IPS DF 19.7 (cell line): Measurements from ENCODE around the gene NRAP.

ENCODE experiments used
- DNase-seq: peaks from one replicate; pipeline ENCODE4 v3.0.0-alpha.2; 2013; ENCODE audit warnings: low read depth, low spot score

Gene NRAP, protein sequence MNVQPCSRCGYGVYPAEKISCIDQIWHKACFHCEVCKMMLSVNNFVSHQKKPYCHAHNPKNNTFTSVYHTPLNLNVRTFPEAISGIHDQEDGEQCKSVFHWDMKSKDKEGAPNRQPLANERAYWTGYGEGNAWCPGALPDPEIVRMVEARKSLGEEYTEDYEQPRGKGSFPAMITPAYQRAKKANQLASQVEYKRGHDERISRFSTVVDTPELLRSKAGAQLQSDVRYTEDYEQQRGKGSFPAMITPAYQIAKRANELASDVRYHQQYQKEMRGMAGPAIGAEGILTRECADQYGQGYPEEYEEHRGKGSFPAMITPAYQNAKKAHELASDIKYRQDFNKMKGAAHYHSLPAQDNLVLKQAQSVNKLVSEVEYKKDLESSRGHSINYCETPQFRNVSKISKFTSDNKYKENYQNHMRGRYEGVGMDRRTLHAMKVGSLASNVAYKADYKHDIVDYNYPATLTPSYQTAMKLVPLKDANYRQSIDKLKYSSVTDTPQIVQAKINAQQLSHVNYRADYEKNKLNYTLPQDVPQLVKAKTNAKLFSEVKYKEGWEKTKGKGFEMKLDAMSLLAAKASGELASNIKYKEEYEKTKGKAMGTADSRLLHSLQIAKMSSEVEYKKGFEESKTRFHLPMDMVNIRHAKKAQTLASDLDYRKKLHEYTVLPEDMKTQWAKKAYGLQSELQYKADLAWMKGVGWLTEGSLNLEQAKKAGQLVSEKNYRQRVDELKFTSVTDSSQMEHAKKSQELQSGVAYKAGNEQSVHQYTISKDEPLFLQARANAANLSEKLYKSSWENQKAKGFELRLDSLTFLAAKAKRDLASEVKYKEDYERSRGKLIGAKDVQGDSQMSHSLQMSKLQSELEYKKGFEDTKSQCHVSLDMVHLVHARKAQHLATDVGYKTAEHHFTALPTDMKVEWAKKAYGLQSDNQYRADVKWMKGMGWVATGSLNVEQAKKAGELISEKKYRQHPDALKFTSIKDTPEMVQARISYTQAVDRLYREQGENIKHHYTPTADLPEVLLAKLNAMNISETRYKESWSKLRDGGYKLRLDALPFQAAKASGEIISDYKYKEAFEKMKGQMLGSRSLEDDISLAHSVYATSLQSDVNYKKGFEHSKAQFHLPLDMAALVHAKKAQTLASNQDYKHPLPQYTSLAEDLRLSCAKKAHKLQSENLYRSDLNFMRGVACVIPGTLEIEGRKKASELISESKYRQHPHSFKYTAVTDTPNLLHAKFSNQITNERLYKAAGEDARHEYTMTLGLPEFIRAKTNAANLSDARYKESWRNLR (N-terminal part only)

DNA sequence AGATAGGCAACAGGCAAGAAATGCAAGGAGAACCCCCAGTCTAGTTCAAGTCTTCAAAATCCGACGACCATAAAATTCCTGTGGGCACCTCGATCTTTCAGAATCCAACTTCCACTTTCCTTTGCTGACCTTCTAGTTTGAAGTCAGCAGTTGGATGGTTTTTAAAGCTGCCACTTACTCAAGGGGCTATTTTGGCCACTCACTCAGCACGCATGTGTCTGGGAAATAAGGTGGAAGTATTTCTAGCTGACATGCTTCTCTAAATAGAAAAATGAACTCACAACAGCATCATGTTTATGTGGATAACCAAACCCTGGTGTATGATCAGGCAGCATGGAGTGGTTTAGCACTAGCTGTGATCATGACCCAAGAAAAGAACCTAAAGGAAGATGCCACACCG, at the start of gene NRAP:
Gene NRAP, minus strand, starts transcription at position 134 of the 400 bp plus-strand sequence. CDS start 159 bp downstream, outside the sequence.
- no peak for DNase-seq

DNA sequence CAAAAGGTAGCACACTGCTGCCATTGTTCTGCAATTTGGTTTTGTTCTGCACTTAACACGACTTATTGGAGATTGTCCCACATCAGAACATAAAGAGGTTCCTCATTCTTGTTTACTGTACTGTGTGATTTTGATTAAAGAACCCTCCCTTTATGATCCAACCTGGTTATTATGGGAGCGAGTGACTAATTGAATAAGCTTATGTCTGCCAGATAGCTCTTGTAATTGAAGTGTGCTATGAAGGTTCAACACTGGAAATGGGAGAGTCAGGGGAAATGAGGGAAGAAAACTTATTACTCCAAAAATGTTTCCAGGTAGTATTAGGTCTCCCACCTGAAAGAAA, 49.8 kb upstream of the NRAP start:
- DNase-seq = no peak

DNA sequence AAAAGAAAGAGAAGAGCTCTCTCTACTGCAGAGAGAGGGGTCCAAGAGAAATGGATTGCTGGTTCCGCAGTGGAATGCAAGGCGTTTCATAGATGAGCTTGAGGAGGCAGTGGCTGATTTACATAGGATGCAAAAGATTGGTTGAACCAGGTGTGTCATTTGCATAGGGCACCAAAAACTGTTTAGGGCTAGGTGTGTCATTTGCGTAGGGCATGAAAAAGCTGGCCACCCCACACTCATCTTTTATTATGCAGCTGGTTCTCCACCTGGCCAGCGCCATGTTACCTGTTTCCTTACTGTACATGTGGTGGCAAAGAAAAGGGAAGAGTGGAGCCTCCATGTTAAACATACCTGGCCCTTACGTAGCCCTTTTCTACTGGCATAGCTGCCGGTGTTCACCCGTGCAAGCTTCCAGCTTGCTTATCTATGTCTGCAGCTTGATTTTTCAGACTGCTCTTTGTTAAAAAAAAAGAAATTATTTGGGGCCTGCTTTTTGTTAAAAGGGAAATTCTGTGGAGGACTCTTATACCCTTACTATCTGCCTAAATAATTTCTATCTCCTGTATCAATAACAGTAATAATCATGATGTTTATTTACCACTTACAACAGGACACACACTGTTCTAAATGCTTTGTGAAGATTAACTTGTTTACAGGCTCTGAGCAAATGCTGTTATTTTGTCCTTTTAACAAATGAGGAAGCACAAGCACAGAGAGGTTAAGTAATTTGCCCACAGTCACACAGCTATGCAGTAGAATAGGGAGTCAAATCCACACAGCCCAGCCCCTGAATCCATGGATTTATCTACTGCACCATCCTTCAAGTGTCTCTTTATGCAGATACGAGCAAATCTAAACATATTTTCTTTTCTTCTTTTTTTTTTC, 49.2 kb upstream of the NRAP start:
- peak; percentile 60 for DNase-seq

DNA sequence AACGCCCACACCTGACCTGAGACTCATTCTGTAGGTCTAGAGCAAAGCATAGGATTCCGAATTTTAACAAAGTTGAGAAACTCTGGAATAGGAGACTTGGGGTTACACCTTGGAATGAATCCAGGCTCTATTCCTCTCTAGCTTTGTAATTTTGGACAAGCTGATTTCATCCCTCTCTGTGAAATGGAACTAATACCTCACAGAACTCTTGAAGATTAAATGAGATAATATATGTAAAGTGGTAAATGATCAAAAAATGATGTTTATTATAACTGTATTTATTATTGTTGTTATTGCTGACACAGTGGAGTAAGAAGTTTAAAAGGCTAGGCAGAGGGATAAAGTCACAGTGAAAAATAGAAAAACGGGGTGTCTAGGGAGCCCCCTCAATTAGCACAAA, 48.2 kb upstream of the NRAP start:
- no peak for DNase-seq

DNA sequence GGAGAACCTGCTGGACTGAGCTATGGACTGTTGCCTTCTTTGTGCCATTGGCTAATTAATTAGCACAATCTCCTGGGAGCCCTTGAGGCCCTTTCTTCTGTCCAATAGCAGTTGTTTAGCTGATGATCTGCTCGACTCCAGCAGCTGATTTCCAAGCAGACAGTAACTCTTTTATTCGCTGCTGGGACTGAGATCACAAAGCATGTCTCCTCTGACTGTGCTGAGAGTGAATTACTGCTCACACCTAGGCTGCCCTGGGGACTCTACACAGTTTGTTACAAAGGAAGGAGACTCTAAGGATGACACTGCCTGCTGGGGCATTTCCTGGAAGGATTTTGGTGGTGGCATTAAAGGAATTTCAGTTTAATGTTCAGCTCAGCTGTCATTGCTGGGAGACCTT, 47.3 kb upstream of the NRAP start:
- DNase-seq = no peak

DNA sequence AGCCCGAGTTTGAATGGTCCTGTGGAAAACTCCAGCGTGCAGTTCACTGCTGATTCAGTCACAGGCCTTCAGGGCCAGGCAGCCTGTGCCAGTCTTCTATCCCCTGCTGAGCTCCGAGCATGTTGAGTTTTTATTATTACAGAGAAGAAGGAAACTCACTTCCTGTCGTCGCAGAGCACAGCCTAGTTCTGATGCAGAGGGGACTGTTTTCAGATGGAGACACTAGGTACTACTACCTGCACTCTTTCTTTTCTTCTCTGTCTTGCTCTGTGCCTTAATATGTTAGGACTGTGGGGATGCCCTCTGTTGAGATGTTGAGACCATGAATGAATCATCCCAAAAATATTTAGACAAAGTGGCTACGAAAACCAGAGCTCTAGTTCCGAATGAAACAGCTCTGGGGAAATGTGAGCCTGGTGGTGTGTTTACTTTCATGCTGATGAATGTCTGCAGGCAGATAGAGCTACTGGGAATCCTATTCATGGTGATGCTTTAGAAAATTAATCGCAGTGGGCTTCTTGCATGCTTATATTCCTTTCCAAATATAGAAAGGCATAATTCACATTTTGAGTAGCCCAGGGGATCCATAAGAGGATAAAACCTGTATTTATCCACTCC, 45.5 kb upstream of the NRAP start:
- no peak for DNase-seq

DNA sequence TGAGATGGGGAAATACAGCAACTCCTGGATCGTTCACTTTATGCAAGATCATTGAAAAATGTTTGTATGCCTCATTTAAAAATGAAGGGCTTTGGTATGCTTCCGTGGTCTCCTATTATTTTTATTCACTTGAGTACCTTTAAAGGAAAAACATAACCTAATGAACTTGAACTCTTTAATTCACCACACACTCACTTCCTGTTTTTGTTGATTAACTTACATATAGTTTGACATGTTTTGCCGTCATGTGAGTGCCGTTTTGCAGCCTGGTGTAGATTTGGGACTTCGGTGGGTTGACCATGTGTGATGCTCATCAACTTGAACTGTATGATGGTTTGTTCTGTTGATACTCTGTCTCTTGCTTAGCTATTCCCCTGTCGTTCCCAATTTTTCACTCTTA, 44.8 kb upstream of the NRAP start:
- no peak for DNase-seq

DNA sequence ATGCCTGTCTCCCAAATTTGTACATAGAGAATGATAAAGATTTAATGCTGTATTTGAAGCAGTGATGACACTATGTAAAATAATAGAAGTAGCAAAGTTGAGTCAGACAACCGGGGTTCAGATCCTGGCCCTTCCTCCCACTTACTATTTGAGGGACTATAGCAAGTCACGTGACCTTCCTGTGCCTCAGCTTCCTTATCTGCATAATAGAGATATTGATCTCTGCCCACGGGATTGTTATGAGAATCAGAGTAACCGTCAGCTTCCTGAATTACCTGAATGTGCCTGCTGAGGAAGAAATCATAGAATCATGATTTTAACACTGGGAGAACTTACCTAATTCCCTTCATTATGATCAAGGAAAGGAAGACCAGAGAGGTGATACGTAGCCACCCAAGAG, 42.8 kb upstream of the NRAP start:
- no peak for DNase-seq

DNA sequence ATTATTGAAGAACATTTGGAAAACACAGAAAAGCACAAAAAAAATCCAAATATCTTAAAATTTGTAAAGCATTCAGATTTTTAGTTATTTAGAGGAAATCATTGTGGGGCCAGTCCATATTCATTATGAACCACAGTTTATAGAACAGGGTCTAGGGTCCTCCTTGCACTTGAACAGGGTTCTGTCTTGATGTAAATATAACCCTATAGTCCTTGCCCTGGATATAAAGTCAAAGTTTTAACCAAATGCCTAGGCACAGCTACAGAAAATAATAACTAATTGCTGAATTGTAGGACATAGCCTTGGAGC, 41.5 kb upstream of the NRAP start:
- no peak for DNase-seq

DNA sequence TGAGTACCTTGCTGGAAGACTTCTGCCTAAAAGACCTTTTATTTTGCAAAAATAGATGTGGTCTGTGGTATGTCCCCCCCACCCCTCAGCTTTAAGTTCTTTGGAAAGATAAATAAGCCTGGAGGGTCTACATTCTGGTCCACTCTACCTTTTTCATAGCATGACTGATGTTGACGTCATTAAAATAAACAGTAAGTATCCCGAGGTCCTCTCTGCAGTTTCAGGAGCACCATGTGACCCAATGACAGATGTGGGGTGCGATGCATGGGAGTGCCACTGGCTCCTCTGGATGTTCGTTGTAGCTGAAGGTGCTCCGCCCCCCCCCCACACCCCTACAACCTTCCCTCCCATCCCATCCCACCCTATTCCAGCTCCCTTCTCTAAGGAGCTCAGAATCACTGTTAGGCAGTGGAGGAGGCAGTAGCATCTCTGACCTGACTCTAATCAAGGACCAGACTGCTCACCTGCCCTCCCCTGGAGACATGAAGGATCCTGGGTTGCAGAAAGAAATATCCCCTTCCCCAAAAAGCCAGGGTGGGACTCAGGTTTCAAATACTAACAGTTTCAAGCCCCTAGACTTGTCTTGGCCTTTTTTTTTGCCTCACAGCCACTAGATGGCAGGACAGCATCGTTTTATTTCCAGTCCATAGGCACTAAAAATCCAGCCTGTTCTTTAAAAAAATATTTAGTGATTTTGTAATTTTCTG, 40.9 kb upstream of the NRAP start:
- no peak for DNase-seq

DNA sequence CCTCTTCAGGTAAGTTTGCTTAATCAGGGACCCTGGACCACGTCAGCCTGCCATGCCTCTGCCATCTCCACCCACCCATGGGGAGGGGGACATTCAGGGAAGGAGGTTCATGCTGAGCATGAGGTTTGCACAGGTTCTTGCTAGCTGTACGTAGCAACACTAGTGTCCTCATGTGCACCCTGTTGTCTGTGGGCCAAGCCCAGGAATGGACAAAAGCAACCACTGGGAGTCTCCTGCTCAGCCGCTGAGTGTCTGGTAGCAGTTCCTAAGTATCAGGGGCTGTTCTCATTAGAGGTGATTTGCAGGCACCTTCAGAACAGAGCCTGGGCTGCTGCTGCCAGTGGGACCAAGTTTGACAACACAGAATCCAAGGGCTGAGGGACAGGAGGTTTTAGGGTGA, 33.8 kb upstream of the NRAP start:
- no peak for DNase-seq

DNA sequence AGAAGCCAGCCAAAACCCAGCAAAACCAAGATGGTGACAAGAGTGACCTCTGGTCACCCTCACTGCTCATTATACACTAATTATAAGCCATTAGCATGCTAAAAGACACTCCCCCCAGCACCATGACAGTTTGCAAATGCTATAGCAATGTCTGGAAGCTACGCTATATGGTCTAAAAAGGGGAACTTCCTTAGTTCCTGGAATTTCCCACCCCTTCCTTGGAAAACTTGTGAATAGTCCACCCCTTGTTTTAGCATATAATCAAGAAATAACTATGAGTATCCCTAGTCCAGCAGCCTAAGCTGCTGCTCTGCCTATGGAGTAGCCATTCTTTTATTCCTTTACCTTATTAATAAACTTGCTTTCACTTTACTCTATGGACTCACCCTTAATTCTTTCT, 31.9 kb upstream of the NRAP start:
- no peak for DNase-seq

DNA sequence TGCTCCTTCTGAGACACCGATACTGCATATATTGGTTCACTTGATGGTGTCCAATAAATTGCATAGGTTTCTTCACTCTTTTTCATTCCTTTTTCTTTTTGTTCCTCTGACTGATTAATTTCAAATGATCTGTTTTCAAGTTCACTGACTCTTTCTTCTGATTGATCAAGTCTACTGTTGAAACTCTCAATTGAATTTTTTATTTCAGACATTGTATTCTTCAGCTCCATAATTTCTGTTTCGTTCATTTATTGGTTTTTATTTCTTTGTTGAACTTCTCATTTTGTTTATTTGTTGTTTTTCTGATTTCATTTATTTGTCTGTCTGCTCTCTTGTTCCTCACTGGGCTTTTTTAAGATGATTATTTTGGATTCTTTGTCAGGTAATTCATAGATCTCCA, 29.5 kb upstream of the NRAP start:
- no peak for DNase-seq

DNA sequence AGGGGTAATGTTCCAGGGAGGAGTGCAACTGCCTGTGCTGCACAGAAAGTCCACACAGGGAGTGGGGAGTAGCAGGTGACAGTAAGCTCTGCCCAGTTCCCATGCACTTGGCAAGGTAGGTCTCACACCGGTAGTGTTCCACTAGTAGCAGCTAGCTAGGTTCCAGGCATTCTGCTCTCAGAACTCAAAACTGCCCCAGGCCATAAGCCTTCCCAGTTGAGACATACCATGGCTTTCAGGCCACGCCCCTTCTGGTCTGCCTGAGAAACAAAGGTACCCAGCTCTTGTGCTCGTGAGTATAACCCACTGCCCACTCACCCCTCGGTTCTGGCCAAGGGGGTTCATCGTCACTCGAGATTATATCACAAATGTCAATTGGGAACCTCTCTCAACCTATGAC, 28.4 kb upstream of the NRAP start:
- no peak for DNase-seq

DNA sequence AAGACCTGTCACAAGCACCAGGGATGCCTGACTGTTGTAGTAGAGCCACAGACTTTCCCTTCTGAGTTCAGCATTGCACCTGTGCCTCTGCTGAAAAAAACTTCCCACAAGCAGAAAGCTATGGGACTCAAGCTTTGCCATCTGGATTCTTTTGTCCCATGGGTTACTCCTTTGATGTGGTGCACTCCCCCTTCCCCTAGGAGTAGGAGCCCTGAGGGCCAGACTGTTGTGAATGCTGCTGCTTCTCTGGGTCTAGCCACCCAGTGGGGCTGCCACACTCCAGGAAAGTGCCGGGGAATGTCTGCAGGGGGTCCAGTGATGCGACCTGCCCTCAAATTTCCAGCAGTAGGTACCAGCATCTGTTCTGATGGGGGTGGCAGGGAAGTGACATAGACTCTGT, 27.5 kb upstream of the NRAP start:
- no peak for DNase-seq

DNA sequence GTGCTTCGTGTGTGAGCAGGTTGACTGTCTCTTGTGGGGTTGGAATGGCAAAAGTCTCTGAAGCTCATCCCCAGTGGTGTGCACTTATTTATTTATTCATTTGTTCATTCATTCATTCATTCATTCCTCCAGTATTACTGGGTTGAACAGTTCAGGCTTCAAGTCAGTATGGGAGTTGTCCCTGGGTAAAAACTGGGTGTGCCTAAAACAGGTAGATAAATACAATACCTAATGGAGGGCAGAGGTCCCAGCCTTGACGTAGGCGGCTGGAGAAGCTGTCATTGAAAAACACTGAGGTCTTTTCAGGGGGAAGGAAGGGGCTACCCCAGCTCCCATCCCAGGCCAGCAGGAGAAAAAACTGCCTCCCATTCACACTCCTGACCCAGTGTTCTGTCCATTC, 26.9 kb upstream of the NRAP start:
- DNase-seq = no peak

DNA sequence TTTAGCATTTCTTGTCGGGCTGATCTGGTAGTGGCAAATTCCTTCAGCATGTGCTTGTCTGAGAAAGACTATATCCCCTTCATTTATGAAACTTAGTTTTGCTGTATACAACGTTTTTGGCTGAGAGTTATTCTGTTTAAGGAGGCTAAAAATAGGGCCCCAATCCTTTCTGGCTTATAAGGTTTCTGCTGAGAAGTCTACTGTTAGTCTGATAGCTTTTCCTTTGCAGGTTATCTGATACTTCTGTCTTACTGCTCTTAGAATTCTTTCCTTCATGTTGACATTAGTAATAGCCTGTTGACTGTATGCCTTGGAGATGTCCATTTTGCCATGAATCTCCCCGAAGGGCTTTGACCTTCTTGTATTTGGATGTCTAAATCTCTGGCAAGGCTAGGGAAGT, 25.7 kb upstream of the NRAP start:
- DNase-seq = no peak

DNA sequence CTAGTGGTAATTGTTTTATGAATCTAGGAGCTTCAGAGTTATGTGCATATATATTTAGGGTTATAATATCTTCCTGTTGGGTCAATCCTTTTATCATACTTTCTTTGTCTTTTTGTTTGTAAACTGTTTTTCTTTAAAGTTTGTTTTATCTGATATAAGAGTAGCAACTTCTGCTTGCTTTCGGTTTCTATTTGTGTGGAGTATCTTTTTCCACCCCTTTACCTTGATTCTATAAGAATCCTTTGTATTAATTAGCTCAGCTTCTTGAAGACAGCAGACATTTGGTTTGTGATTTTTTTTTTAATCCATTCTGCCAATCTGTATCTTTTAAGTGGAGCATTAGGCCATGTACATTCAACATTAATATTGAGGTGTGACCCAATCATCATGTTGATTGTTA, 25.2 kb upstream of the NRAP start:
- DNase-seq = no peak

DNA sequence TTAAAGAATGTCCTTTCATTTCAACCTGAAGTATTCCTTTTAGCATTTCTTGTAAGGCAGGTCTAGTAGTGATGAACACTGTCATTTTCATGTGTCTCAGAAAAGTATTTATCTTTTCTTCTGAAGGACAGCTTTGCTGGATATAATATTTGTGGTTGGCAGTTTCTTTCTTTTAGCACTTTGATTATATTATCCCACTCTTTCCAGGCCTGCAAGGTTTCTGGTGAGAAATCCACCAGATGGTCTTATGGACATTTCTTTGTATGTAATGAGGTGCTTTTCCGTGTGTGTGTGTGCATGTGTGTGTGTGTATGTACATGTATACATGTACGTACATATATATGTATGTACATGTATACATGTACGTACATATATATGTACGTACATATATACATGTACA, 23.2 kb upstream of the NRAP start:
- DNase-seq = no peak

DNA sequence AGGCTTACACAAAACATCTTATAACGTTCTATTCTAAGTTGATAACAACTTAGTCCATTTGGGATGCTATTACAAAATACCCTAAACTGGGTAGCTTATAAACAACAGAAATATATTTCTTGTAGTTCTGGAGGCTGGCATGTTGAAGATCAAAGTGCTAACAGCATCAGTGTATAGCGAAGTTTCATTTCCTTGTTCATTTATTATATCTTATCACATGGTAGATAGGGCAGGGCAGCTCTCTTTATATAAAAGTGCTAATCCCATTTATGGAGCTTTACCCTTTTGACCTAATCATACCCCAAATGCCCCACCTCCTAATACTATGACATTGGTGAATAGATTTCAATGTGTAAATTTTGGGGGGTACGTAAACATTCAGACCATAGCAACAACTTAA, 22.2 kb upstream of the NRAP start:
- no peak for DNase-seq
